Fibroblast of peridontal ligament (primary cell): ENCODE results near the gene AFAP1L1.

Experiments
- DNase-seq: peaks from one replicate; pipeline ENCODE4 v3.0.0-alpha.2; 2010; ENCODE audit errors: extremely low read depth

The AFAP1L1 gene

DNA sequence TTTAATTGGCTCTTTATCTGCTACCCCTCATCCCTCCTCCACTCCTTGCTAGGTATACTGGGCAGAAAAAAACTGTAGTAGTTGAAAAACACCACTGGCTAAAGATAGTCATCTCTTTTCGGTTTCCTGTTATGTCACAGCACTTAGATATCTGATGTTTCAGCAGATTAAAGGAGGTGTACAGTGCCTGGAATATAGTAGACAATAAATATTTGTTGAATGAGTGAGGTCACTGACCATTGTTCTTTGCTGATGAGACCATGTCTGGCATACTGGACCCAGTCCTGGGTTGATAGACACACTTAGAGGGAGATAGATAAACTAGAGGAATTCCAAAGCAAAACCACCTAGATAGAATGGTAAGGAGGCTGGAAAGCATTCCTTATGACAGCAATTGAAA lies 76.9 kb downstream of the AFAP1L1 start:
- DNase-seq: no peak

GRCh38 chr5:149349382-149349781 lies 77.7 kb downstream of the AFAP1L1 start:
- DNase-seq: no peak

- no peak for DNase-seq
Measured at GRCh38 chr5:149352169-149352568, 80.5 kb downstream of the AFAP1L1 start.

GRCh38 chr5:149353911-149354310 lies 82.3 kb downstream of the AFAP1L1 start:
- no peak for DNase-seq

- DNase-seq: no peak
Measured at GRCh38 chr5:149355688-149356087, 84.0 kb downstream of the AFAP1L1 start.

DNA sequence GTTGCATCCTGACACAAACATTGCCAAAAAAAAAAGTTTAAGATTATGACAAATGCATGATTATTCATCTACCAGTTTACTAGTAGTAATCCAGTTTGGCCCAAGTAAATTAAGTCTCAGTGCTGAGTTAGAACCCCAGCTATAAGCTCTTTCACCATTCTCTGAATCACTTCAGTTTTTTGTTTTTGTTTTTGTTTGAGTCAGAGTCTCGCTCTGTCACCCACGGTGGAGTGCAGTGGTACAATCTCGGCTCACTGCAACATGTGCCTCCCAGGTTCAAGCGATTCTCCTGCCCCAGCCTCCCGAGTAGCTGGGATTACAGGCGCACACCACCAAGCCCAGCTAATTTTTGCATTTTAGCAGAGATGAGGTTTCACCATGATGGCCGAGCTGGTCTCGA lies 84.7 kb downstream of the AFAP1L1 start:
- no peak for DNase-seq

GRCh38 chr5:149357370-149358293 lies 86.0 kb downstream of the AFAP1L1 start, which contains the start of gene PCYOX1L:
TSS of gene PCYOX1L (plus strand) at chr5:149358046. CDS start at chr5:149358069, 23 bp downstream.
- peak; percentile 90 for DNase-seq

DNA sequence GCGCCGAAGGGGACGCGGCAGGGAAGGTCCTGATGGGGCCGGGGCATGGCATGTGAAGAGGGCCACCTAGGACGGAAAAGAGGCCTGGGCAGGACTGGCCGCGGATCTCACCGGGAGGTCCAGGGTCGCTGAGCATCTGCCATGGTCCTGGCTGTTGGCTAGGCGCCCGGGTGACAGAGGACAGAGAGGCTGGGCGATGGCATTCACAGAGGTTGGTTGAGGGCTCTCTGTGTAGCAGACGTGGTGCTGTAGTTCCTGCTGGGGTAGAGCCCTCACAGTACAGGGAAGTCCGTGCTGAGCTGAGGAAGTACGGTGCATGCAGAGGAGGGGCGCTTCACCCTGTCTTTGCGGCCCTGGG lies 86.6 kb downstream of the AFAP1L1 start:
- no peak for DNase-seq

DNA sequence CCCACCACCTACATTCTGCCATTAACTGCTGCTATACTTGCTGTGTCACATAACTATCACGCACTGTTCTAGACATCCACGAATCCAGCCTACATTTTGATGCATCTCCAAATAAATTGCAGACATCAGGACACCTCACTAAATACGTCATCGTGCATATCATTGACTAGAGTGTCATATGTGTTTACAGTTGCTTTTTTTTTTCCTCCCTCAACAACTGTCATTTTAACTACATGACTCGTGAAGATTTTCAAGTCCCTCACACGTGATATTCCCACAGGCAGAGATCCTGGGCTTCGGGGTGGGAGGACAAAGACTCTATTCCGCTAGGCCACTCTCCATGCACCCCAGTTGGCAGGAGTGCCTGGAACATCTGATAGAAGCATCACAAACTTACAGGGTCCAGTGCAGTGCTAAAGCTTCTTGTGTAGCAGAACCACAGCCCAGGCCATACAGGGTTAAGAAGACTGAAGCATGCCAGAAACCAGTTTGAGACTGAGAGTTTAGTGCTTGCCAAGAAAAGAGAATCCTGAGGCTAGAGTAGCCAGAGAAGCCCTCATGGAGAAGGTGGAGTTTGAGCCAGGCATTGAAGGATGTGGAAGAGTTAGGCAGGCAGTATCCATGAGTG lies 87.3 kb downstream of the AFAP1L1 start:
- peak; percentile 28 for DNase-seq

DNA sequence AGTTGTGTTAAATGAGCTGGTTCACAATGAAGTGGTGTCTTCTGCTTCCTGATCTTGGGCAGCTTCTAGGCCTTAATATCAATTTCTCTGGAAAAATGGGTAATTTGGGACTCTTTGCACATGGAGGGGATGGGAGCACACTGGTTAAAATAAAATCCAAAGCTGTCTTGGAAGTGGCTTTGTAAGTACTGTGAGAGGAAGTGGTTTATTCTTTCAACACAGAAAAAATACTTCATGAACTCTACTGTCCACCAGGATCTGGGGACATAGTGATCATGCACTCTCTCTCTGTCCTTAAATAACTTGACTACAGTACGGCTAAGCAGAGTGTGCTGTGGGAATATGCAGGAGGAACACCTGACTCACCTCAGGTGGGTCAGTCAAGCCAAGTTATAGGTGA lies 88.6 kb downstream of the AFAP1L1 start:
- DNase-seq: no peak

DNA sequence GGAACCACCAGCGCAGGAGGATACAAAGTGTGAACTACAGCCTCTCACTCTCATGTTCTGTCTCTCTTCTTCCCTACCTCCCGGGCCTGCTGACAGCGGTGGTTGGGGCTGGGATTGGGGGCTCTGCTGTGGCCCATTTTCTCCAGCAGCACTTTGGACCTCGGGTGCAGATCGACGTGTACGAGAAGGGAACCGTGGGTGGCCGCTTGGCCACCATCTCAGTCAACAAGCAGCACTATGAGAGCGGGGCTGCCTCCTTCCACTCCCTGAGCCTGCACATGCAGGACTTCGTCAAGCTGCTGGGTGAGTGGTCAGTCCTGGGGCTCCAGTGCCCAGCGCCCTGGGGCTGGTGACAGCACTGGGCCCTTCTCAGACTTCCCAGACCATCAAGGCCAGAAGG lies 90.9 kb downstream of the AFAP1L1 start:
- DNase-seq: no peak

GRCh38 chr5:149363358-149363757 lies 91.7 kb downstream of the AFAP1L1 start:
- no peak for DNase-seq

DNA sequence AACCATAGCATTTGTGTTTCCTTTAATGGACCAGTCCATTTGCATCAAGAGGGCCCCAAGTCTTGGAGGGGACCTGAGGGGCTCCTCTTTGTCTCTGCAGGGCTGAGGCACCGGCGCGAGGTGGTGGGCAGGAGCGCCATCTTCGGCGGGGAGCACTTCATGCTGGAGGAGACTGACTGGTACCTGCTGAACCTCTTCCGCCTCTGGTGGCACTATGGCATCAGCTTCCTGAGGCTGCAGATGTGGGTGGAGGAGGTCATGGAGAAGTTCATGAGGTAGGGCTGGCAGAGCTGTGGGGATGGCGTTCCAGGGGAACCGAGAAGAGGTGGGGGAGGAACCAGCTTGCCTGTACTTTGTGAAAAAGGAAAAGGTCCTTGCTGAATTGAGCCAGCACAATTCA lies 92.3 kb downstream of the AFAP1L1 start:
- no peak for DNase-seq

GRCh38 chr5:149364719-149365118 lies 93.1 kb downstream of the AFAP1L1 start:
- no peak for DNase-seq

- DNase-seq: no peak
Measured at GRCh38 chr5:149365418-149365817, 93.8 kb downstream of the AFAP1L1 start.

DNA sequence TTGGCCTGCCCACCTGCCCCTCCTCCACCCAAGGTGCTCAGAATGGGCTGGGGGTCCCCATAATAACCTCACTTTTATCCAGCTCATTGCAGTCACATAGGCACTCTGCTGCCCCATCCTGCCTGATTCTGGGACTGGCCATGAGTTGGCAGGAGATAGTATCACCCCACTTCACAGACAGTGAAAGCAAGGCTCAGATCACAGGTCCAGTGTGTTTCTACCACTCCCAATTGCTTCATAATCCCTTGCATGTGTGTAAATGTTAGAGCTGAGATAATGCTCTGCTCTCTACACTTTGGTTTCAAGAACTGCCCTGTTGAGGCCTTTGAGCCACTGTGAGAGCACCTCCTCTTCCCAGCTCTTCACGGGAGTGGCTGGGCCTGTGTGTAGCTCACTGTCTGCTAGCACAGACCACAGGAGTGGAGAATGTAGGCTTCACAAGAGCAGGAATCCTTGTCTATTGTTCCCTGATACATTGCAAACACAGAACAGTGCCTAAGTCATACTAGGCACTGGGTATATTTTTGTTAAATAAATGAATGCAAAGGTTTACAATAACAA lies 94.6 kb downstream of the AFAP1L1 start:
- DNase-seq: no peak

DNA sequence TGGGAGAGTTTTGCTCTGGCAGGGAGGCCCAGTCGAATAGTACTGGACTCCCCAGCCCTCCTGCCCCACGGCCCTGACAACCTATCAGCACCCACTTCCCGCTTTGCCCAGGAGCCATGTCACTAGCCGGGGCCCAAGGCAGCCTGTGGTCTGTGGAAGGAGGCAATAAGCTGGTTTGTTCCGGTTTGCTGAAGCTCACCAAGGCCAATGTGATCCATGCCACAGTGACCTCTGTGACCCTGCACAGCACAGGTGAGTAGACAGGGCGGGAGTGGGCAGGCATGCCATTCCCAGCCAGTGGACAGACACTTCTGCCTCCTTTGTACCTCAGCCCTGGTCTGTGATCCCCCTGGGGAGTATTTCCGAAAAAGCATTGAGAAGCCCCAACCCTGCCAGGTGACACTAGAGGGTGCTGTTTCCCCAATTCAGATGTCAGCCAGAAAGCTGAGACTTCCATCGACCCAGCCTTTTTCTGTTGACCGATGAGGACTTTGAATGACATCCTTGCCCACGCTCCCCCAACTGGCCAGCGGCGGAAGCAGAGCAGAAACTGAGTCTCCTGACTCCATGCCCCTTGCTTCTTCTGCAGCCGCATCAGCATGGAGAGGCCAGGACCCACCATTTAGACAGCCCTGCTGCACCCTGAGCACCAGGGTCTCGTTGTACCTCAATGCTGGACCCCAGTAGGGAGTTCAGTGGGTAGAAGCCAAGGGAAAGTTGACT lies 95.8 kb downstream of the AFAP1L1 start:
- peak; percentile 80 for DNase-seq

DNA sequence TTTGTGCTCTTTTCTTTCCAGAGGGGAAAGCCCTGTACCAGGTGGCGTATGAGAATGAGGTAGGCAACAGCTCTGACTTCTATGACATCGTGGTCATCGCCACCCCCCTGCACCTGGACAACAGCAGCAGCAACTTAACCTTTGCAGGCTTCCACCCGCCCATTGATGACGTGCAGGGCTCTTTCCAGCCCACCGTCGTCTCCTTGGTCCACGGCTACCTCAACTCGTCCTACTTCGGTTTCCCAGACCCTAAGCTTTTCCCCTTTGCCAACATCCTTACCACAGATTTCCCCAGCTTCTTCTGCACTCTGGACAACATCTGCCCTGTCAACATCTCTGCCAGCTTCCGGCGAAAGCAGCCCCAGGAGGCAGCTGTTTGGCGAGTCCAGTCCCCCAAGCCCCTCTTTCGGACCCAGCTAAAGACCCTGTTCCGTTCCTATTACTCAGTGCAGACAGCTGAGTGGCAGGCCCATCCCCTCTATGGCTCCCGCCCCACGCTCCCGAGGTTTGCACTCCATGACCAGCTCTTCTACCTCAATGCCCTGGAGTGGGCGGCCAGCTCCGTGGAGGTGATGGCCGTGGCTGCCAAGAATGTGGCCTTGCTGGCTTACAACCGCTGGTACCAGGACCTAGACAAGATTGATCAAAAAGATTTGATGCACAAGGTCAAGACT lies 96.5 kb downstream of the AFAP1L1 start:
- no peak for DNase-seq

GRCh38 chr5:149370878-149371277 lies 99.2 kb downstream of the AFAP1L1 start:
- no peak for DNase-seq

DNA sequence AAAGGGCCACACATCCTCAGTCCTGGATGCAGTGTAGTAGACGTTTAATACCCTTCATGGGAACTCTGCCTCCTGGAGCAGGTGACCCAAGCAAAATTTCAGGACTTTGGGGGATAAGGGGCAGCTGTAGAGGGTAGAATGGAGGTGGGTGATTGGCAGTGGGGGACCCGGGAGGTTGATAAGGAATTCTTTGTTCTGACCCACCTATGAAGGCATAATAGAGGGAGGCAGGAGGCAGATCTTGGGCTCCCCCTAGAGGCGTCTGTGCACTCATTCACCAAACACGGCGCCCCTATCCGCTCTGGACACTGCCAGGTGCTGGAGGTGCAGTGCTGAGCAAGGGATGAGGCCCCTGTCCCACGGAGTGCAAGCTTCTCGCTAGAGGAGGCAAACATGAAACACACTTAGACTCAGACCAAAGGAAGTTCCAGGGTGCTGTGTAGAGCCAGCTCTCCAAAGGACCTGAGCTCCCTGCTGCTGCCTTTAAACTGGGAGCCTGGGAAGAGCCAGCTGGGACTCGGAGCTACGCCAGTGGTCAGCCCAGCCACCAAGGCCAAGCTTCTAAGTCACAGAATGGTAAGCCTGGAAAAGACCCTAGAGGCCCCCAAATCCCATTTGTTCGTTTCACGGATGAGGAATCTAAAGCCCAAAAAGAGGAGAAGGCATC lies 99.8 kb downstream of the AFAP1L1 start:
- DNase-seq: peak; percentile 51
